AG08396 (cell line): ENCODE measurements around the gene CRYBG3.
"Not testable (repeated sequence)": the region's sequence is repeated elsewhere in the genome, so short reads cannot be mapped to it uniquely, and the experiment has no call there.

Source experiments
- DNase-seq: peaks from one replicate; pipeline ENCODE4 v3.0.0; 2012; ENCODE audit warnings: low spot score, mixed read lengths

CRYBG3 gene

DNA sequence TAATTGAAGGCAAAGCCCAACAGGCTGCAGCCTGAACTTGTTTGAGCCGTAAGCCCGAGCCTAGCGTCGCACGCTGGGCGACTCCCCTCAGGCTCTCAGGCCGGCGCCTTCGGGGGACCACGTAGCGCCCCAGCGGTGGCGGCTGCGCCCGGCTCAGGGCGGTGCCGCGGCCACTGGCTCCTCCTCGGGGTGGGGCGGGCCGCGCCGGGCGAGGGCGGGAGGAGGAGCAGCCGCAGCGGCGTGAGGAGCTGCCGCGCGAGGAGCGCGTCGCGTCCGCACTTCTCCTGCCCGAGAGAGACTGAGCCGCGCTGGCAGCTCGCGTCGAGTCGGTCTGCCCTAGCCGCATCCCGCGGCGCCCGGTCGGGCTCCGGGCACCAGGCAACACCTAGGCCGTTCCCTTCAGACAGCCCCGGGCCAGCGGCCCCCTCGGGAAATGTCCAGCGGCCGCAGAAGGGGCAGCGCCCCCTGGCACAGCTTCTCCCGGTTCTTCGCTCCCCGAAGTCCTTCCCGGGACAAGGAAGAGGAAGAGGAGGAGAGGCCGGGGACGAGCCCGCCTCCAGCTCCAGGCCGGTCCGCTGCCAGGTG, at the start of gene CRYBG3:
Gene CRYBG3, plus strand, starts transcription at position 238 of the 585 bp plus-strand sequence. Its CDS starts 196 bp downstream, at position 434.
- DNase-seq: peak; percentile 95

DNA sequence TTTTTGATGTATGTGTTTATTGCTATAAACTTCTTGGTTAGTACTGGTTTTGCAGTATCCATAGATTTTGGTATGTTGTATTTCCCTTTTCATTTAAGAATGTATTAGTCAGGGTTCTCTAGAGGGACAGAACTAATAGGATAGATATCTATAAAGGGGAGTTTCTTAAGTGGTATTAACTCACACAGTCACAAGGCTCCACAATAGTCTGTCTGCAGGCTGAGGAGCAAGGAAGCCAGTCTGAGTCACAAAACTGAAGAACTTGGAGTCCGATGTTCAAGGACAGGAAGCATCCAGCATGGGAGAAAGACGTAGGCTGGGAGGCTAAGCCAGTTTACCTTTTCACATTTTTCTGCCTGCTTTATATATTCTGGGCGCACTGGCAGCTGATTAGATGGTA, 48.9 kb upstream of the CRYBG3 start:
- no peak for DNase-seq

DNA sequence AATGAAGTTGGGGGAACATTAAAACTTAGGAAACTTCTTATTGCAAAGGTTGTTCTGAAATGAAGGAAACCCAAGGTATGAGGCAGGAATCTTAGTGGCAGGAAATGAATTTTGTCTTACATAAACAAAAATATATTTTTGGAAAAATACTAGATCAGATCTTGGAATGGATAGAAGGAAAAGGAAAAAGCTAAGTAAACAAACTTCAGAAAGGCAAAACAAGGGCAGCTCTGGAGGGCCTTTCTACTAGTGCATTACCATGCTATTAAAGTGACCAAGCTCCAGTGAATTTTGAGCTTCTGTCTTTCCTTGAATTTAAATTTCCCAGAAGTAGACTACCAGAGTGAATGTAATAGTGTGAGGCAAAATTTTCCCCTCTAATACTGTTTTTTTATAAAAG, 43.7 kb upstream of the CRYBG3 start:
- DNase-seq: no peak

DNA sequence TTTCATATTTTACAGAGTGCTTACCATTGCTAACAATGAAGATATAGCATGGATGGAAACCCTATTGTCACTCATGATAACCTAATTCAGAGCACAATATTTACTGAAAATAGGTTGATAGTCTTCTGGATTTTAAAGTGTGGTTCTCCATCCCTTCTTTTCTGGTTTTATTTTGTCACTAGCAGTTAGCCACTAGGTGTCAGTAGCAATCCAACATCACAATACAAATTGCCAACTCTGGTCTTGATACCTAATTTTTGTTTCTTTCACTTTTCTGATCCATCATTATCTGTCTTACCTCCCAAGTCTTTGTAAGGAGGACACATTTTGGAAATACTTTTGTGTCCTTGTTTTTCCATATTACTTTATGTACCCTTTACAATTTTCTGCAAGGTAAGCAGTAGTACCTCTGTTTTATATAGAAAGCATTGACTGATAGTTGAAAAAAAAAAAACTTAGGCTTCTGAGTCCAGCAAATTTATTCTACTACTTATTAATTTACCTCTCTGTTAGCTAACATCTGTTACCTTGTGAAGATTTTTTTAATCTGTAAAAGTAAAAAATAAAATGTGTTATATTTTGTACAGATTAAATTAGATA, 28.3 kb upstream of the CRYBG3 start:
- peak; percentile 14 for DNase-seq

DNA sequence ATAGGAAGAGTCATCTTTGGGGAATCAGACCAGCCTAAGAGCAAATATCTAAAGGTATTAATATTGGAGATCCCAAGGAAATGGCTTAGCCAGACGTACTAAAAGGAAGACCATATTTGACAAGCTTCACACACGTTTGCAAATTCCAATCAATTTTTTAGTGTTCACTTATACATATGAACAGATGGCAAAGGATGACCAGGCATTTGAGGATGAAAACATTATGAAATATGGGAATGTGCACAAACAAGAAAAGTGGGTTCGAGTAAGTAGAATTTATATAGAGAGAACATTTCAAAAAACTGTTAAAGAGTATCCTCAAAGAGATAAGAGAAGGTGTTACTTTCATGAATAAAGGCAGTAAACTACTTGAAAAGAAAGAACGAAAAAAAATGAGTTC, 25.9 kb upstream of the CRYBG3 start:
- DNase-seq: no peak

DNA sequence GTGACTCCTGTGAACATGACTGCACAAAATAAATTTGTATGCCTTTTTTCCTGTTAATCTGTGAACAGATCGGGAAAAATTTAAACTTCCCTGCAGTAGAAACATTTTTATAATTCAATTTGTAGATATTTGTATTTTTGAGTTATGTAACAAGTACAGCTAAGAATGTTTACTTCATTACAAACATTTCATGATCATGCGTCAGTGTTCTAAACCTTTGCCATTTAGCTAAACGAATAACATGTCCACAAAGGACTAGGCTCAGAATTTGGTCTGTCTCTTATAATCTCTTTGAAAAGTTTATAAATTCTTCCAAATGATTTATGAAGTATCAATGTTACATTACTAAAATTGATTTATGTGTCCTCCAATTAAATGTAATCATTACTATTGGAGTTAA, 17.3 kb upstream of the CRYBG3 start:
- no peak for DNase-seq

DNA sequence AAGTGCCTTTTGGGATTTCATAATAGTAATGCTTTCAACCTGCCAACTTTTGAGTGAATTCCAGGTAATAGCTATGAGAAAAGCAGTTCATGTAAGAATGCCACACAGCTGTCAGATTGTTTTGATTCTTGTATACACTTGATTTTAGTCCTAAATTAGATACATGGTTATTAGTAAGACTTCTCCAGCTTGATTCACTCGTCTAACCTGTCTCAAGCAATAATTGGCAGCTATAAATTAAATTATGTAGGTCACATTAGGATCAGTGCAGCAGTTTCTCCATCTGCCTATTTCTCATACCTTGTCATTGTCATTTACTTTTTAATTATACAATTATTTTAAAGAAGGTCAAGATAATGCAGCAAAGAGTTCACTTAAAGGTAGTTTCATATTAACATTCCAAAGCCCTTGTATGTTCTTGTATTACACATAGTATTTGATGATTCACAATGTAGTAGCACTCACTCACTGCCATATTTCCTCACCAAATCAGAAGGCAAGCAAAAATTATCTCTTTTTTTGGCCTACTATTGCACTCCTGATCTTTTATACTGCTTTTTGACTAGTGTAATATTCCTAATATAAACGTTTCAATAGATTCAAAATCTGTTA, 10.9 kb upstream of the CRYBG3 start:
- DNase-seq: no peak

DNA sequence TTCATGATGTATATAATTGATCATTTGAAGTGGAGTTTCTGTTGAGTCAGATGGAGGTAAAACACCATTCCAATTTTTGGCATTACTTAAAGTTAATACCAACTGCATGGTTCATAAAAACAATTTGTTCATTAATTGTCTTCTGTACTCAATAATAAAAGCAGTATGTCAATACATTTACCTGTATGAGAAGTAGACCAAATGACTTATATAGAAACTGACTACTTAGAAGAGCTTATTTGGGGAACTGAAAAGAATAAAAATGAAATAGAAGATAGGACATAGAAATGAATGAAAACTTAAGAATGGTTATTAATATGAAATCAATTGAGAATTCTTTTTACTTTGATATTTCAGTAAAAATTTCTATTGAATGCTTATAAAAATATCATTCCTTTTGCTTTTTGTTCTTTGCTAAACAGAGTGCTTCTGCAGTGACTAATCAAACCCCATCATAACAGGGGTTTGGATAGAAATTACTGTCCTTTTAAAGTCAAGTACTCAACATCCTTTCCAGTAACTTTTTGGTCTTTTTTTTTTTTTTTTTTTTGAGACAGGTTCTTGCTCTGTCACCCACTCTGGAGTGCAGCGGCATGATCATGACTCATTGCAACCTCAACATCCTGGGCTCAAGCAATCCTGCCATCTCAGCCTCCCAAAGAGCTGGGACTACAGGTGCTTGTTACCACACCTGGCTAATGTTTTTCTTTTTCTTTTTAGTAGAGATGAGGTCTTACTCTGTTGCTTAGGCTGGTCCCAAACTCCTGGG, 6.5 kb upstream of the CRYBG3 start:
- DNase-seq: no peak

DNA sequence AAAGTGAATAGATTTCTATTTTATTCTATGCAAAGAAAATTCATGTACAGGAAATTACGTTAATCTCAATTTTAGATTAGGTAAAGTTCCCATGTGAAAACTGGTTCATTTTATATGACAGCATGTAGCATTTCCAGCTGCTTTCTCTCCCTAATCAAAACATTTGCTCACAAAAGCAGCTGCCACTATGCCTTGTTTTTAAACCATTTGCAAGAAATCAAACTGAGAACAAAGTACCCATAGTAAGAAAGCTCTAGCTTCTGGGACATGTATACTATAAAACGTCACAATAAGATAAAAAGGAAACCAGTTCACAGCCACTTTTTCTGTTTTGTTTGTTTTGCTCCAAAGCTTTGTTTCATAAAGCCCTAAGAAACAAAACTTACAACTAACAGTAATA, 5.0 kb upstream of the CRYBG3 start:
- DNase-seq: no peak

DNA sequence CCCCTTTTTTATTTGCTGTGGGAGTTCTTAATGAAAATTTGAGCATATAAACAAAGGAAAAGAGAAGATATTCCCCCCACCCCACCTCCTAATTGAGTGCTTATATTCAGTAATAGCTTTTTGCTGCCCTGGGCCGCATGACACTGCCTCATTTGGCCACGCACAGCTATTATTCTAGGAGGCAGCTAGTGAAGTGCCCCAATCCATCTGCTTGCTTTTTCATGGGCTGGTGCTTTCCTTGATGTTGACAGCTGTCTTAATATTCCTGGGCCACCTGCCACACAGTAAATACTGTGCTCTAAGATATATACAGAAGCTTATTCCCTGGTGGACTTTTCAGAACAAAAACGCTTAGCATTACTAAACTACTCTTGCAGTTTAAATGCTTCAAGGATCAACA, 3.8 kb upstream of the CRYBG3 start:
- DNase-seq: no peak

DNA sequence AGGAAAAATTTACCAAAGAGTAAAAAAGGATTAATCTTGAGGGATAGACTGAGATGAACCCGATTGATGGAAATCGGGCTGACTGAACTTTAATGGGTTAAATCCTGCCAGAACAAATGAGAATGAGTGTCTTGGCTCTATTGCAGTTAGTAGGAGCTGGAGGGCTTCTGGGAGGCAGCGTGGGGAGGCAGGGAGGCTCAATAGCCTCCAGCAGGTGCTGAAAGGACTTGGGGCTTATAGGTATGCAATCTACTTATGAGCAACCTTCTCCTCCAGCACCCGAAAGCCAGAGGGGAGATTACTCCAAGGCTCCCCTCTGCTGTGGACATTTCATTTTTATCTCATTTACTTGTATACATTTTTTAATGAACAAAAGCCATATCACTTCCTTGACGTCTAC, 1.0 kb upstream of the CRYBG3 start:
- DNase-seq: no peak

DNA sequence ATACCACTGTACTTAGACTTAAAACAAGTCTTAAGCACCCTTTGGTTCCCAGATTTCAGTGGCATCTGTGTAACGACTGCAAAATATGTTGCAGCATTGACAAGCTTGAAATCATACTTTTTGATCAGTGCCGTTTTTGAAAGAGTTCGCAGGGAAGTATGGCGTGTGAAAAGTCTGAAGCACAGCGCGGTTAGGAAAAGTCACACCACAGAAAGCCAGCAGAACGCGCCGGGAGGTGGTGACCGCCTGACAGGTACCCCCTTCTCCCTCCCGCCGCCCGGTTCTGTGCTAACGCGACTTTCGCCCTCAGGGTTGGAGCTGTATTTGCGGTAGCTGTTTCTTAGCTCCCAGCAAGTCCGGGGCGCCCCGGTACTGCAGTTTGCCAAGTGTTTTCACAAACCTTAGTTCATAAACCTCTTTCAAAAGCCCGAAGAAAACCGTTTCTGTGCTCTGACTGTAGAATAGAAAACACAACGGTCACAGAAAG, 481 bp upstream of the CRYBG3 start:
- DNase-seq: peak; percentile 42

DNA sequence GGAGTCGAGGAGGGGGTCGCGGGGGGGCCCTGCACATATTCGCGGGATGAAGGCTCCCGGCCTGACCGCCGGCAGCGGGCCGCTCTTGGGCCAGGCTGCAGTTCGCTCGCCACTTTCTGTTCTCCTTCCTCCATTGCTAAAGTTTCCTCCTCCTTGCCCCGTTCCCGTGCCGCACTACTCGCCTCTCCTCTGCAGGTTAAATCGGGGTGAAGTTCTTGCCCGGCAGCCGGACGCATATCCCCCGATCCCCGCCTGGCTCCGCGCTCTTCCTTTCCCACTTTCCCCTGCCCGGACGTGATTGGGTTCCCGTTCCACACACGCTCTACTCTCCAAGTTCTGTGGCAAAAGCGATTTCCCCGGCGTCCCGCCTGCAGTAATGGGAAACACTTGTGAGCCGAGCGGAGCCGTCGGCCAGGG, 556 bp downstream of the CRYBG3 start:
- DNase-seq: peak; percentile 67

DNA sequence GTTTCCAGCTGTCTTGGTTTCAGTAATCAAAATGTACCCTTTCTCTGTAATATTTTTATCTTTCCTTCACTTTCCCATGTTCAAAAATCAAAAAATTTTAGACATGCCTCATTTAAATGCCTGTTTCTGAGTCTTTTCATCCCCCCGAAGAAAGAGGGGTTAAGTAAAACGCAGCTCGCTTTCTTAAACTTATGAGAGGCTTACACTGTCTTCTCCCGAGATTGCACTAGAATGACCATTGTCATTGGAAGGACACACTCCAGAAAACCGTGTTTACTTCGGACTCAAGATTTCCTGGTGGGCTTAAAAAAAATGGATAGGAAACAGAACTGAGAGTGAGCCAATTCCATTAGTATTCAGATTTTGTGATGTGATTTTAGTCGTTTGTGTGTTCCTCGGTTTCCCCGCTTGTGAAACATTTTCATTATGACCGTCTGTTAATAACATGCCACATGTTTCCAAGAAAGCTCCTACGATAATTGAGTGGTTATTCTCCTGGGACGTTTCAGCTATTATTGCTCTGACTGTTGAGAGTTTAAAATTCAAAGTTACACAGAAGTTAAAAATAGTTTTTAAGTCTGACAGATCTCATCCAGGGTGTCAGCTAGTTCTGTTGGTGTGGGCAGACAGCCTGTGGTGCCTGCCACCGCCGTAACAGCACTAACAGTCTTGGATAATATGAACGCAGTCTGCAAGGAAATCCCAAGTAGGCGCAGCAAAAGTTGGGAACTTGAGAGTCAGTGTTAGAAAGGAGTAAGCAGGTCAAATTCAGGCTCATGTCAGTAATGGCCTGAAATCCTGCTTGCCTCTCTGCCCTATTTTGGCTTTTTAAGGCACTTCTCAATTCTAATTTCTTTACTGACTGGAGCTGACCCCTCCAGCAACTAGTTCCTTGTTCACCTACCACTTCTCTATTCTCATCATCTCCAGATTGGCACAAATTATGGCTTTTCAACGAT, 1.5 kb downstream of the CRYBG3 start:
- DNase-seq: no peak

DNA sequence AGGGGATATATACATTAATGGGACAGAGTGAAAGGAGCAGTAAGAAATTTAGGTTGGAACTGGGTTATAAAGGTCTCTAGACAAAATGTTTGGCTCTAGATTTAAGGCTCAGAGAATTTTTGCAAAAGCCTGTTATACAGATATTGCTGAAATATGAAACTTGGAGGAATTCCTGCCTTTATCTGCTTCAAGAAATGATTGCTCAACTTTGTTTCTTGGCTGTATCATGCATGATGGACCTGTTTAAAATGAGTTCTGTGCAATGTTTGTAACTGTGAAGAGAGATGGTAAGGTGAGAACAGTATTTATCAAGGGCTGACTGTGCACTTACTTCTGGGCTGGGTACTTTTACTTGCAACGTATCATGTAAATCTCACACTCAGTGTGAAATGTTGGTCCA, 3.3 kb downstream of the CRYBG3 start:
- no peak for DNase-seq

DNA sequence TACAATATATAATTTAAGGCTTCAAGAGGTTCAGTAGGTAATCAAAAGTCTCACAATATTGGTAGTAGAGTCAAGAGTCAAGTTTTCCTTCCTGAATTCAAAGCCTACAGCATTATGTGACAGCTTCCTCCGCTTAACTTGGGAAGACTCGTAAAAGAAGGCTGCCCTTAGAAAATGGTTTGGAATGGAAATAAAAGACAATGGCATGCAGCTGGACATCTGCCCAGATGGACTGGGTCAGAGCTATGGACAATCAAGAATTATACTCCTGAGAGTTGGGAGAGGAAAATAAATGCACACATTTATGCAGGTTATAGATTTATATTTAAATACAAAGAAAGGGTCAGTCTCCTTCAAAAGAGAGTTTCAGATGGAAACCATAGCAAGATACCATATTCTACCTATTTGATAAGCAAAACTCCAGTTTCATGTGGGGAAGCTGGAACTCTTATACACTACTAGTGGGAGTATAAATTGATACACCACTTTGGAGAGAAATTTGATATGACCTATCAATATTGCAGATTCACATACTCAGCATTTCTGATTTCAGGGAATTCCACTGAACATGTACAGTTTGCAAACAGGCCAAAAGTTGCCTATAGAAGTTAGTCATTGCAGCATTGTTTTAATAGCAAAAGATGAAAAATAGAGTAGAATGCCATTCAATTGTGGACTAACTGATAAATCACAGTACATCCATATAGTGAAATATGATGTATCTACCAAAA, 6.1 kb downstream of the CRYBG3 start:
- no peak for DNase-seq

DNA sequence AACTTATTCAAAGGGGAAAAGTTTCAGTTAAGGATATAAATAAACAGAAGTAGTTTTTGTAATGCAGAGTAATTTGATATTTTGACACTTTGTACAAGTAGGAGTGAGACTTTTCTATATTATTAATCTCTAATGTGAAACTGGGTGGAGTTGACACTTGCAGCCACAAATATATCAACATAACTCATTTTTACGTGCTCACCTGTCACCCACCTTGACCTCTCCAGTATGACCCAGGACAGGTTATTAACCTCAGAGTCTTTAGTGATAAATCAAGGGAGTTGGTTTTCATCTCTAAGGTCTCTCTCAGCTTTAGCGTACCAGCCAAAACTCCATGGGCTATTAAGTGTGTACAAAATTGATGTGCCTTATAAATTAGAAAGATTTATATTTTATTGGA, 7.4 kb downstream of the CRYBG3 start:
- no peak for DNase-seq

DNA sequence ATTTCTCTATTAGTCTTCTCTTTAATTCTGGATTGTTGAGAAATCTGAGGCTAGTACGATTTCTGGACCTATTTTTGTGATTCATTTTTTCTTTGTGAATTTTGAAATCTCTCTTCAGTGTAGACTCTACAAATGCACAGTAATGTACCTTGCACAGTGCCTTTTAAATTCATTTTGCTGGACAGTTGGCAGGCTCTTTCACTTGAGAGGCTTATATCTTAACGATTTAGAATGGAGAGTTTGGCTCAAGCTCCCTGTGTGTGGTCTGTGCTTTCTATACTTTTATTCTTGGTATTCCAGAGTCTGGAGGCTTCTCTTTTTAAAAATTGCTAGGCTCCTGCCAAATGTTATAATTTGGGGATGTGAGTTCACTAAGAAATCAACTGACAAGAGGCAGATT, 8.8 kb downstream of the CRYBG3 start:
- no peak for DNase-seq

DNA sequence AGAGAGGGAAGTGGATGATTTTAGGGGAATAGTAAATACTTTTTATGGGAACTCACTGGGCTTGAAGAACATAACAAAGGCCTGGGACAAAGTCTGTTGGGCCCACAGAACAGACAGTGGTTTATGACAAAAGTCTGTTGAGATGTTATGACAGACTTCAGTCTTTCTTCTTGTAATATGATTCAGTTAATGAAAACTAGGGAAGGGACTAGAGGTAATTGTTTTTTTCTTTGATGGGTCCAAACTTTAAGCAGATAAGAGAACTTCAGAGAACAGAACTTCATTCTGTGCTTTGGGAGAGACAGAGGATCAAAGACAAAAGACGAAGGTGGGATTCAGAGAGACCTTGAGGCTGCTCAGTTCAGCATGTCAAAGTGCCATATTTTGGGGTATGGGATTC, 9.3 kb downstream of the CRYBG3 start:
- DNase-seq: no peak

DNA sequence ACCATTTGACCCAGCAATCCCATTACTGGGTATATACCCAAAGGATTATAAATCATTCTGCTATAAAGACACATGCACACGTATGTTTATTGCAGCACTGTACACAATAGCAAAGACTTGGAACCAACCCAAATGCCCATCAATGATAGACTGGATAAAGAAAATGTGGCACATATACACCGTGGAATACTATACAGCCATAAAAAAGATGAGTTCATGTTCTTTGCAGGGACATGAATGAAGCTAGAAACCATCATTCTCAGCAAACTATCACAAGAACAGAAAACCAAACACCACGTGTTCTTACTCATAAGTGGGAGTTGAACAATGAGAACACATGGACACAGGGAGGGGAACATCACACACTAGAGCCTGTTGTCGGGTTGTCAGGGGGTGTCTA, 11.4 kb downstream of the CRYBG3 start:
- not testable (repeated sequence) for DNase-seq

DNA sequence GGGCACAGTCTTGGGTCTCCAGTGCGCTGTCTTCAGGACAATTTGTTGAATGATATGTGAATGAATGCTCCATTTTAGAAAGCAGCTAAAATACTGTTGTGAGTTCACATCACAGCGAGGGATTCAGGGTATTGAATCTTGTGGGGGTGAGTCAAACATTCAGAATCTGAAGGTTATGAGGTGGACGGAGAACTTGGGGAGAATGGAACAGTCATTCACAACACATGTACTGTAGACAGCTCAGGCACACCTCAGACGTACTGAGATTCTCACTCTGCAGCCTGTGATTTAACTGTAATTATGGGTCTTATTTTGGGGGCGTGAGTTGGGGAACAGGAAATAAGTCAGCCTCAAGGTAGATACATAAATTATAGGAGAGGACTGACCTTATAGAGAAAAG, 13.9 kb downstream of the CRYBG3 start:
- DNase-seq: peak; percentile 20
